GM21723 (cell line): ENCODE results near the gene MTMR3.
"Not testable (repeated sequence)": the region's sequence is repeated elsewhere in the genome, so short reads cannot be mapped to it uniquely, and the experiment has no call there.

ENCODE experiments used
- ATAC-seq: cut with Tn5 transposase; IDR thresholded peaks from one replicate; pipeline ENCODE4 v1.9.1; 2021; ENCODE audit warnings: mild to moderate bottlenecking, moderate library complexity; ENCODE audit not compliant: unreplicated experiment

The MTMR3 gene

DNA sequence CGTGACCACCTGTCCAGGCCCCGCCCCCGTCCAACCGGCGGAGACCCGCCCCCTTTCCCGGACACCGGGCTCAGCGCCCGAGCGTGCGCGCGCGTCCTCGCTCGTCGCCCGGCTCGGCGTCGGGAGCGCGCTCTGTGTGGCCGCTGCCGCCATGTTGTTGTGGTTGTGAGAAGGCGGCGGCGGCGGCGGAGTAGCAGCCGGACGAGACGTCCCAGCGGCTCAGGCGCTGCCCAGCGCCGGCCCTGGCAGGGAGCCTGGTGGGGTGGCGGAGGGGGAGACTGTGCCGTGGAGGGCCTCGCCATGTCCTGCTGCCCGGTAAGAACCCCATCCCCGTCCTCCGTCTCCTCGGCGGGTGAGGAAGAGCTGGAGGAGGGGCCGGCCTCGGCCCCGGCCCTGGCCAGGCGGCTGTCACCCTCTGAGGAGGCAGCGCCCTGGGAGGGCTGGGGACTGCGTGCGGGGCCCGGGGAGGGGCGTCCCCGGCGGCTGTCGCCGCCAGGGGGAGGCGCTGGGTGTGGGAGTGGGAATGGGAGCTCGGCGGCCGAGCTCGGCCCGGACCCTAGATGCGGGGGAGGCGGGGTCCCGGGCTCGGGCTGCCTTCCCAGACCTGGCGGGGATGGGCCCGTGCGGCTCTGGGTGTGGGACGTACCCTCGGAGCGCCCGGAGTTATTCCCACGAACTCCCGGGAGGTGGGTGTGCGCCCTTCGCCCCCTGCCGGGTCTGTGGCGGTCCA, at the start of gene MTMR3:
Gene MTMR3 (plus strand): TSS at position 130 of the 730 bp plus-strand sequence. CDS start 87,886 bp downstream, outside the sequence.
- ATAC-seq = peak; percentile 63

DNA sequence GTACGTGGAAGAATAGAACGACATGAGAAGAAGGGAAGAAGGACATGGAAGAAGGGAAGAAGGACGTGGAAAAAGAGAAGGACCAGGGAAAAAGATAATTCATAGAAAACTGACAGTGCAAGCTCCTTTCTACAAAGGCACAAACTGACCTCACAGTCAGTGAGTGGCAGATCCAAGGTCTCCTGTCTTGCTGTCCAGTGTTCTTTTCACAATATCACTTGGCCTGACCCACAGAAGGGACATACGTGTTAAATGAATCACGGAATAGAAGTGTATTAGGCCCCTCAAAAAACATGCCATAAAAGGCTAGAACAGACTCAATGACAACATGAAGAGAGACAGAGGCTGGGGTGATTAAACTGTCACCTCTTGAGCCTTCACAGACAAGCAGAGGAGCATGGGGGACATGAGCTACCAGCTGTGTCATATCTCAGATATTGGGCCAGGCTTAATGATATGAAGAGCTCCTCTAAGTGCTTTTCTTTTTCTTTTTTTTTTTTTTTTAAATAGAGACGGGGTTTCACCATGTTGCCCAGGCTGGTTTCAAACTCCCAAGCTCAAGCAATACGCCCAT, 49.5 kb upstream of the MTMR3 start:
- no peak for ATAC-seq

DNA sequence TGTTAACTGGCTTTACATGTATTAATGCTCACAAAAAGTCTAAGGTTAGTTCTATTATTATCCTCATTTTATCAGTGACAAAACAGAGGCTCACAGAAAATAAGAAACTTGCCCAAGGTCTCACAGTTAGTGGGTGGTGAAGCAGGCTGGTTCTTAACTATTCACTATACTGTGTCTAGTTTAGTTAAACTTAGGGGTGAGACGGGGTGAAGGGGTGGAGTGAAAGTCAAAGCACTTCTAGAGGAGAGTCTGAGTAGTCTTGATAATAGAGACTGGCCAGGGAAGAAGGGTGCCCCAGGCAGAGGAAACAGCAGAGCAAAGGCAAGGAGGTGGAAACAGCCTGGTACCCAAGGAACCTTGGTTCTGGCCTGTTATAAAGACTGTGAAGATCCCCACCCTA, 48.9 kb upstream of the MTMR3 start:
- no peak for ATAC-seq

DNA sequence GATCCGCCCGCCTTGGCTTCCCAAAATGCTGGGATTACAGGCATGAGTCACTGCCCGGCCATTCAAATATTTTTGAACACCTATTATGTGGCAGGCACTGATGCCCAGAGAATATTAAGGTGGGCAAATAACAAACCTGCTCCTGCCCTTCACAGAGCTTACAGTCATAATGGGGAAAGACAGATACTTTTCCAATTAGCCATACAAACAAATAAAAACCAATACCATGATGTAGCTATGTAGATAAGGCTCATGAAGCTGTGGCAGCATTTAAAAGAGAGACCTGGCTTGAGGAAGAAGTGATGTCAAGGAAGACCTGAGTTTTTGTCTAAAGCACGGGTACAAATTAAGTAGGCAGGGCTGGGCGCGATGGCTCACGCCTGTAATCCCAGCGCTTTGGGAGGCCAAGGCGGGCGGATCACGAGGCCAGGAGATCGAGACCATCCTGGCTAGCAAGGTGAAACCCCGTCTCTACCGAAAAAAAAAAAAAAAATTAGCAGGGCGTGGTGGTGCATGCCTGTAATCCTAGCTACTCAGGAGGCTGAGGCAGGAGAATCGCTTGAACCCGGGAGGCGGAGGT, 46.1 kb upstream of the MTMR3 start:
- ATAC-seq = not testable (repeated sequence)

DNA sequence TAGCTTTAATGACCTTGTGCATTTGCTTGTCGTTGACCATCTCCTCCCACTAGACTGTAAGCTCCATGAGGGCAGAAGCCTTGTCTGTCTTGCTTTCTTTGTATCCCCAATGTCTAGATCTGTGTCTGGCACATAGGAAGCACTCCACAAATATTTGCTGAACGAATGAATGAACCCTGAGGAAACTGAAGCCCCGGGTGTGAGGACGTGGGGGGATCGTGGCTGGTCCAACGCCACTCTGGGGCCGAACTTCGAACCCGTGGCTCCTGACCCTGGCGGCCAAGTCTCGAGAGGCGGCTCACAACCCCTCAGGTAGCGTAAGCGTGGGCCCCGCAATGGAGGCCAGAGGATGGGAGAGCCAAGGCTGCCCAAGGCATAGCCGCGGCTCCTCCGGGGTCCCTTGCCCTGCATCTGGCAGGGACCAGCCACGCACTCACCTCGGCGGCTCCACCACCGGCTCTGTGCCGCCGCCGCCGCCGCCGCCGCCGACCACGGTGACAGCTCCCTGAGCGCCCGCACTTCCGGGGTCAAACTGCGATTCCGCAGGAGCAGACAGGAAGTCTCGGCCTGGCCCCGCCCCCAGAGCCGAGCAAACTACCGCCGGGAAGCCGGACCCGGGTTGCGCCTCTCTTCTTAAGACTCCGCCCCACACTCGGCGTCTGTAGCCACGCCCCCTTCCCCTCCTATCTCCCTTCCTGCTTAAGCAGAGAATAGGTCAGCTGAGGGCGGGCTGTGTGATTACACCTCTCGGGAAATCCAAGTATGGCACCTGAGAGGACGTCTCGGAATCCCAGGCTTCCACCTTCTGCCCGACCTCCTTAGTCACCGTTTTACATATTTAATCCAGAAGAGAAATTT, 45.0 kb upstream of the MTMR3 start, which contains the start of gene ASCC2:
Gene ASCC2 (minus strand): TSS at position 534 of the 858 bp plus-strand sequence. CDS start 5,949 bp downstream, outside the sequence.
- peak; percentile 91 for ATAC-seq

DNA sequence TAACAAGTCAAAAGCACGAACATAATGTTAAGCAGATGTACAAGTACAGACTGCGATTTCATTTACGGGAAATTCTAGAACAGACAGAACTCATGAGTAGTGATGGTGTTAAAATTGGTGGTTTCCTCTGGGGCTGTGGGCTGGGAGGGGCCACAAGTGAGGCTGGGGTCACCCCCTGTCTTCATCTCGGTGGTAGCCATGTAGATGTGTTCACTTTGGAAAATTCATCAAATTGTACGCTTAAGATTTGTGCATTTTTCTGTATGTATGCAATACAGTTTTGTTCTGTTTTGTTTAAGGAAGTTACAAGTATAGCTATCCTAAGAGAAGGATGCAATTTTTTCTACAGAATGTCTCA, 44.4 kb upstream of the MTMR3 start:
- peak; percentile 6 for ATAC-seq

DNA sequence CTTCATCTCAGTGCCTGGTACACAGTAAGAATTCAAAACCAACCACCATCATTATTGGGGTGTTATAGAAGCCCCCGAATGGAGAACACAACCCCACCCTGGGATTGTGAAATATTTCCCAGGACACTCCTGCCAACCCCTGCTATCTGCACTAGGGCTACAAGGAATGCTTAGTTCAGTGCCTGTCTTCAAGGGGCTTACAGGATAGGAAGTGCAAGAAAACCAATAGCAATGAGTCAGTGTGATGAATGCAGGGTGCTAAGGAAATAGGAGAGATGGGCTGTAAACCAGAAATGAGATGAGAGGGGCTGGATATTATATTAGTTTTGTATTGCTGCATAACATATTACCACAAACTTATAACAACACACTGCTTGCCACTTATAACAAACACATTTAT, 43.9 kb upstream of the MTMR3 start:
- ATAC-seq = no peak

DNA sequence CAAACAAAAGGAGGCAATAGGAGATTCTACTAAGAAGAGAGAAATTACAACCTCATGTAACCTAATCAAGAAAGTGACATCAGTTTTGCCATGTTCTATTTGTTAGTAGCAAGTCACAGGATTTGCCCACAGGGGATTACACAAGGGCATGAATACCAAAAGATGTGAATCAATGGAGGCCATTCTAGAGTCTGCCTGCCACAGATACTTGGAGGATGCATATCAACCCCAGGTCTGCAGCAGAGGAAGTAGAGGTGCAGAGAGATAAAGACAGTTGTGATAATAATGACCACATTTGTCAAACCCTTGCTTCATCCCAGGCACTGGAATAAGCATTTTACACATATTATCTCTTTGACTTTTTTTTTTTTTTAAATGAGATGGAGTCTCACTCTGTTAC, 42.5 kb upstream of the MTMR3 start:
- ATAC-seq = no peak

DNA sequence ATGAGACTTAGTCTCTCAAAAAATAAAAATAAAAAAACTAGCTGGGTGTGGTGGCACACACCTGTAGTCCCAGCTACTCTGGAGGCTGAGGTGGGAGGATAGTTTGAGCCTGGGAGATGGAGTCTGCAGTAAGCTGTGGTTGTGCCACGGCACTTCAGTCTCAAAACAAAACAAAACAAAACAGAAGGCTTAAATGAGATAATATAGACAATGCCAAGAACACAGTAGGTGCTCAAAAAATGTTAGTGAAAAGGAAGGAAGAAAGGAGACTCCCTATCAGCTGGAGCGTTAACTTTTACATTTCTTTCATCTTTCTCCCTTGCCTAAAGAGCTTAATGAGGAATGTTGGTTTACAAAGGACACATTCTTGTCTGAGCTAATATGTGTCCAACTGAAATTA, 40.8 kb upstream of the MTMR3 start:
- no peak for ATAC-seq

DNA sequence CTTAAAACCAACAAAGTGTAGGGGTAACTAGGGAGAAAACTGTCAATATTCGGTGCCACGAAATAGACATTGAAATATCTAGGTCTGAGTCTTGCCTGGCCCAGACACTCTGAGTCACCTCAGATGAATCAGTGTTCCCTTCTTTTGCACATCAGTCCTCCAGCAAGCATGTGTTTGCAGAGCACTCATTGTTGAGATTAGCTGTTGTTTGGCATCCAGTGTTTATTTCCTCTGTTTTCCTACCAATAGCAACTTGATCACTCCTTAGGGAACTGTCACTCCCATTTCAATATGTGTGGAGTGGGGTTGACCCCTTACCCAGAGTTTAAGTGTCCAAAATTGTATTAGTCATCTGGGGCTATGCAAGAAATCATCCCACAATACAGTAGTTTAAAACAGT, 40.2 kb upstream of the MTMR3 start:
- no peak for ATAC-seq

DNA sequence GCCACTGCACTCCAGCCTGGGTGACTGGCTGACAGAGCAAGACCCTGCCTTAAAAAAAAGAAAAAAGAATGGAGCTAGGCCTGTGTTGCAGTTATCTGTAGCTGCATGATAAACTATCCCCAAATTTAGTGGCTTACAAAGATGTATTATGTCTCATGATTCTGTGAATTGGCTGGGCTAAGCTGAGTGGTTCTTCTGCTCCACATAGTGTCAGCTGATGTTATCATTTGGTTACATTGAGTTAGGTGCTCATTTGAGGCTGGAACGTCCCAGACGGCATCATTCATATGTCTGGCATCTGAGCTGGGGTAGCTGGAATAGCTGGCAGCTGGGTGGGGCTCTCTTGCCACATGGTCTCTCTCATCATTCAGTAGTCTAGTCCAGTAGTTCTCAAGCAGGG, 36.7 kb upstream of the MTMR3 start:
- no peak for ATAC-seq

DNA sequence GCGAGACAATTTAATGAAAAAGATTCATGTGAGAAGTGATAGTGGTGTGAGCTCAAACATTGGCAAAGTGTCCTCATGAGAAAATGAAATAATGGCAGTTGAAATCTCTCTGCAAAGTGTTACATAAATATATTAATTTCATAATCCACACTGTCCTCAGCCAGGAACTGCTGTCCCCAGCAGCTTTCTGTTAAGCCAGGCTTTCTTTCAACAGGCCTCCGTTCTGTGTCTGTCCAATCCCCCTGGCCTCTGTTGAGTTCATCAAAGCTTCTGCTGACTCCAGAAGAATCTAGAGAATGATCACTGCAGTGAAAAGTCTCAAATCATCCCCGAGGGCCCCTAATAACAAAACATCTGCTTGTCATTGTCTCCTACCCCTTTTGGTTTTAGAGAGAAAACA, 34.9 kb upstream of the MTMR3 start:
- ATAC-seq = no peak

DNA sequence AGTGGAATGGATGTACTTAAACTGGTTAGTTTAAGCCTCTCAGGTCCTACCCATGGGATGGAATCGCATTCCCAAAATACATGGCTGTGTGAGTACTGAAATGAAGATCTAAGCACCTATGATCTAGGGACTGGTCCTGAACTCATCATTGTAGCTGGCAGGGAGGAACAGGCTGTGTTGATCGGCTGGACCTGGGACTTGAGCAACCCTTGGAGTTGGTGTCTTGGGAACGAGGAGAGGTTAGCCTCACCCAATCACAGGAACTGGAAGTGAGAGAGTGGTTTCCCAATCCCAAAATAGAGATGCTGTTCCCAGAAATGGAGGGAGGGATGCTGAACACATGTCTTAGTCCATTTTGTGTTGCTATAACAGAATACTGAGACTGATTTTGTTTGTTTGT, 28.5 kb upstream of the MTMR3 start:
- no peak for ATAC-seq

DNA sequence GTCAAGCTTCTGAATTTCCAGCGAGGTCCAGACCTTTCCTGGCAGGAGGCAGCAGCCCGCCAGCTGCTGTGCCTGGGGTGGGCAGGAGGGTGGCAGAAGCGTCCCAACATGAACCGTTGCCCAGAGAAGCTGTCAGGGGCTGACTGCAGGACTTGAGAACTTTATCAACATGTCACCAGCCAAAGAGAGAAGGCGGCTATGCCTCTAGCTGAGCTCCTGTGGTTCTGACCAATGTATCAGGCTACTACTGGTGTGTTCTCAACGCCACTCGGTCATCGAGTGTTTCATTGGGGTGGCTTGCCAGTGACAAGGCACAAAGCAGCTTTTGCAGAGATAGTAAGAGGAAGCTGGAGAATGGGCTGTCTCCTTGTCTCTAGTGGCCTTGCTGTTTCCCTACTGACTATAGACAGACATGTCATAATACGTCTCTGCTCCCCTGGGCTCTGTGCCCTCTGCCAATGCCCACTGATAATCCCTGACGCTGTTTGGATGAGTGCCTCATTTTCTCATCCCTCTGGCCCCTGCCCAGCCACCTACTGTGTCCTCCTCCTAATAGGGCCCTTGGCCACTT, 27.3 kb upstream of the MTMR3 start:
- ATAC-seq = no peak

DNA sequence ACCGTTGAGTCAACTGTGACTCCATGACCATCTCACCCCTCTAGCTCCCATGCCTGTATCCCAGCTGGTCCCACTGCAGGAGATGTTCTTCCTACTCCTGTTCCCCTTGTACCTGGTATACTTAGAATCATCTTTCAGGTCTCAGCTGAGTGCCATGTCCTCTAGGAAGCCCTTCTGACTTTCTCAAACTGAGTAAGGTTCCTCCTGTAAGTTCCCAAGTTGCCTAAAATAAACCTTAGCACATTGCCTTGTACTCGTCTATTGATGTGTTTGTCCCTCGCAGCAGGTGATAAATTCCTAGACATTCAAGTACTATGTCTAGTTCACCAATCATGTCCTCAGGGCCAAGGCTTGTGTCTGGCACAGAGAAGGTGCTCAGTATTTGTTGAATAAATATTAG, 26.5 kb upstream of the MTMR3 start:
- no peak for ATAC-seq

DNA sequence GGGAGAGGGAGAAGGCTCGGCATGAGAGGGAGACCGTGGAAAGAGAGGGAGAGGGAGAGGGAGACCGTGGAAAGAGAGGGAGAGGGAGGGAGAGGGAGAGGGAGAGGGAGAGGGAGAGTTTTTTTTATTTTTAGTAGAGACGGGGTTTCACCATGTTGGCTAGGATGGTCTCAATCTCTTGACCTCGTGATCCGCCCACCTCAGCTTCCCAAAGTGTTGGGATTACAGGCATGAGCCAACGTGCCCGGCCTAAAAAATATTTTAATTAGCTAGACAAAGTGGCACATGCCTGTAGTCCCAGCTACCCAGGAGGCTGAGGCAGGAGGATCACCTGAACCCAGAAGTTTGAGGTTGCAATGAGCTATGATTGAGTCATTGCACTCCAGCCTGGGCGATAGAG, 23.9 kb upstream of the MTMR3 start:
- ATAC-seq = not testable (repeated sequence)

DNA sequence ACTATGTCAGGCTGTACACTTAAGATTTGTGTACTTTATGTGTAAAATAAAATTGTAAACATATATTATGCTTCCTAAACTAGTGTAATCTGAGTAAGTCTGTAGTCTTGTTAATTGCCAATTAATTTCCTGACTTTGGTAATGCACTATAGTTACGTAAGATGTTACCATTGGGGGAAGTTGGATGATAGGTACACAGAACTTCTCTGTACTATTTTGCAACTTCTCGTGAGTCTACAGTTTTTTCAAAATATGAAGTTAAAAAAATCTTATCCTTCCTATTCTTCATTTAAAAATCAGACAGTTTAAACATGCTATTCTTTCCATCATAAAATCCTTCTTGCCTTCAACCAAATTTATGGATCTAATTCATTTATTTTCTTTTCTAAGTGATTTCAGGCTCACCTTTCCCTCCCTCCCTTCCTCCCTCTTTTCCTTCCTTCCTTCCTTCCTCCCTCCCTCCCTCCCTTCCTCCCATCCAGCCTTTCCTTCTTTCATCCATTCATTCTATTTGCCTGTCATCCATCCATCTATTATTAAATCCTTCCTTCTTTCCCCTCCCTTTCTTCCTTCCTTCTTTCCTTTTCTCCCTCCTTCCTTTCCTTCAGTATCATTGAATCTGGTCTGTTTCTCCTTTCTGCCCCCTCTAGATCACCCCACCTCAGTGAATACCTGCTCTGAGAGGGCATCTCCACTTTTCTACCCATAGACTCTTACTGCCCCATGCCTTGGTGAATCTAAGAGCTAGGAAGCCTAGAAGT, 22.8 kb upstream of the MTMR3 start:
- no peak for ATAC-seq

DNA sequence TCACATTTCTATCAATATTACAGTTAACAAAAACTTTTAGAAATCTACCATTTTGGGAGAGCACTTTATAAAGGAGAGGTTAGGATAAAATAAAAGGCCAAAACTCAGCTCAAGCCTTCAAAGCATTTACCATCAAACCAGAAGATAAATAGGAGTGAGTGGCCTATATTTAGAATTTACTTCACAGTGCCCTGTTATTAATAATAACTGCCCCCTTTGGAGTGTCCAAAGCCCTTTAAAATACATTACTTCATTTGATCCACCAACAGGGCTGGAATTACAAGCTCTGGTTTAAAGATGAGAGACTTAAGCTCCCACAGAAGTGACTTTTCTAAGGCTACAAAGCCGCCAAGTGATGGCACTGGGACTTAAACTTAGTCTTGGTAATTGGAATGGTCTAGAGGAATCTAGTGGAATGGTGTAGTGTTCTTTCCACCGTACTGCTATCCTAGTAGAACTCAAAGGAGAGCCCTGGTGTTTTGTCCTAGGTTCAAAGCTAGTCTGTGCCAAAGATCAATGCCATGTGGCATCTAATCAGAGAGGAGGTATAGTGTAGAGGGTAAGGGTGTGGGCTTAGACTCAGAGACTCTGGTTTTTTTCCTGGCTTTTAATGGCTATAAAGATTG, 21.2 kb upstream of the MTMR3 start:
- ATAC-seq = no peak

DNA sequence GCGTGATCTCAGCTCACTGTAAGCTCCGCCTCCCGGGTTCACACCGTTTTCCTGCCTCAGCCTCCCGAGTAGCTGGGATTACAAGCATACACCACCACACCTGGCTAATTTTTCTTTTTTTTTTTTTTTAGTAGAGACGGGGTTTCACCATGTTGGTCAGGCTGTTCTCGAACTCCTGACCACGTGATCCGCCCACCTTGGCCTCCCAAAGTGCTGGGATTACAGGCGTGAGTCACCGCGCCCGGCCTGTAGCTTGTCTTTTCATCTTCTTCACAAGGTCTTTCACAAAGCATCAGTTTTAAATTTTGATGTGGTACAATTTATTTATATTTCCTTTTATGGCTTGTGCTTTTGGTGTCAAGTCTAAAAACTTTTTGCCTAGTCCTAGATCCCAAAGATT, 17.4 kb upstream of the MTMR3 start:
- ATAC-seq = not testable (repeated sequence)

DNA sequence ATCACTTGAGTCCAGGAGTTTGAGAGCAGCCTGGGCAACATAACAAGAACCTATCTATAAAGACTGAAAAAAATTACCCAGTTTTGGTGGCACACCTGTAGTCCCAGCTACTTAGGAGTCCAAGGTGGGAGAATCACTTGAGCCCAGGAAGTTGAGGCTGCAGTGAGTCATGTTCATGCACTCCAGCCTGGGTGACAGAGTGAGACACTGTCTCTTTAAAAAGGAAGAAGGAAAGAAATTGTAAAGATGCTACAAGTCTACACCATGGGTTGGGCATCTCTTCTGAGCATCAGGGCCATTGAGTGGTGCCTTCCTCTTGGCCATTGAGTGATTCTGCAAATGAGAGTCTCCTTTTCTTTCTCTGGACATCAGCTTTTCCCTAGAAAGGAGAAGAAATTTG, 15.7 kb upstream of the MTMR3 start:
- ATAC-seq = no peak
